ENCODE results near the gene SARS2.

SARS2 gene

GRCh38 chr19:38919837-38920601 is 10.5 kb downstream of the SARS2 start:
- in situ Hi-C loops (cut with MboI; ENCODE audit: low sequenced_read_pairs) = loop anchor here (25.0 kb wide), 1 partner anchor 508 kb away; the partner anchor contains the start of gene FAM98C

- in situ Hi-C loops (cut with MboI; ENCODE audit: low sequenced_read_pairs) = loop anchor here (25.0 kb wide), 1 partner anchor 506 kb away; the partner anchor contains the start of gene FAM98C
These were observed 12.0 kb downstream of the SARS2 start for GRCh38 chr19:38918526-38918925.

GRCh38 chr19:38917921-38918491 is 12.6 kb downstream of the SARS2 start:
- in situ Hi-C loops (cut with MboI; ENCODE audit: low sequenced_read_pairs) = loop anchor here (25.0 kb wide), 1 partner anchor 506 kb away; the partner anchor contains the start of gene FAM98C

- in situ Hi-C loops (cut with MboI; ENCODE audit: low sequenced_read_pairs) = loop anchor here (25.0 kb wide), 1 partner anchor 505 kb away; the partner anchor contains the start of gene FAM98C
These were observed 13.0 kb downstream of the SARS2 start for GRCh38 chr19:38917516-38917915.

GRCh38 chr19:38915329-38916321 is 14.9 kb downstream of the SARS2 start:
- in situ Hi-C loops (cut with MboI; ENCODE audit: low sequenced_read_pairs) = loop anchor here (25.0 kb wide), 1 partner anchor 503 kb away; the partner anchor contains the start of gene FAM98C

GRCh38 chr19:38913958-38914357 is 16.6 kb downstream of the SARS2 start:
- in situ Hi-C loops (cut with MboI; ENCODE audit: low sequenced_read_pairs) = loop anchor here (25.0 kb wide), 1 partner anchor 502 kb away; the partner anchor contains the start of gene FAM98C

- in situ Hi-C loops (cut with MboI; ENCODE audit: low sequenced_read_pairs) = loop anchor here (25.0 kb wide), 1 partner anchor 501 kb away; the partner anchor contains the start of gene FAM98C
These were observed 17.7 kb downstream of the SARS2 start for GRCh38 chr19:38912600-38913514.

- in situ Hi-C loops (cut with MboI; ENCODE audit: low sequenced_read_pairs) = loop anchor here (25.0 kb wide), 1 partner anchor 499 kb away; the partner anchor contains the start of gene FAM98C
These were observed 19.1 kb downstream of the SARS2 start for GRCh38 chr19:38911388-38912001.

GRCh38 chr19:38910488-38910887 is 20.1 kb downstream of the SARS2 start:
- in situ Hi-C loops (cut with MboI; ENCODE audit: low sequenced_read_pairs) = loop anchor here (25.0 kb wide), 1 partner anchor 498 kb away; the partner anchor contains the start of gene FAM98C

GRCh38 chr19:38908911-38909310 is 21.7 kb downstream of the SARS2 start:
- in situ Hi-C loops (cut with MboI; ENCODE audit: low sequenced_read_pairs) = loop anchor here (25.0 kb wide), 1 partner anchor 497 kb away; the partner anchor contains the start of gene FAM98C

GRCh38 chr19:38907670-38908069 is 22.9 kb downstream of the SARS2 start:
- in situ Hi-C loops (cut with MboI; ENCODE audit: low sequenced_read_pairs) = loop anchor here (25.0 kb wide), 1 partner anchor 495 kb away; the partner anchor contains the start of gene FAM98C

- in situ Hi-C loops (cut with MboI; ENCODE audit: low sequenced_read_pairs) = loop anchor here (25.0 kb wide), 1 partner anchor 495 kb away; the partner anchor contains the start of gene FAM98C
These were observed 23.3 kb downstream of the SARS2 start for GRCh38 chr19:38907227-38907626.

- in situ Hi-C loops (cut with MboI; ENCODE audit: low sequenced_read_pairs) = loop anchor here (25.0 kb wide), 1 partner anchor 493 kb away; the partner anchor contains the start of gene FAM98C
These were observed 24.9 kb downstream of the SARS2 start for GRCh38 chr19:38905620-38906019.

GRCh38 chr19:38904581-38905539 is 25.7 kb downstream of the SARS2 start:
- in situ Hi-C loops (cut with MboI; ENCODE audit: low sequenced_read_pairs) = loop anchor here (25.0 kb wide), 1 partner anchor 493 kb away; the partner anchor contains the start of gene FAM98C

- in situ Hi-C loops (cut with MboI; ENCODE audit: low sequenced_read_pairs) = loop anchor here (25.0 kb wide), 1 partner anchor 489 kb away; the partner anchor contains the start of gene FAM98C
These were observed 28.9 kb downstream of the SARS2 start for GRCh38 chr19:38901683-38902082.

- in situ Hi-C loops (cut with MboI; ENCODE audit: low sequenced_read_pairs) = loop anchor here (25.0 kb wide), 1 partner anchor 488 kb away; the partner anchor contains the start of gene FAM98C
These were observed 29.8 kb downstream of the SARS2 start for GRCh38 chr19:38900743-38901190.

GRCh38 chr19:38900202-38900629 is 30.3 kb downstream of the SARS2 start:
- in situ Hi-C loops (cut with MboI; ENCODE audit: low sequenced_read_pairs) = loop anchor here (25.0 kb wide), 1 partner anchor 488 kb away; the partner anchor contains the start of gene FAM98C

Data from HL-60/S4 treated with phorbol 12-myristate 13-acetate at 8.2 ng/mL for 4 days and 3 days (cell line).